Measurements from ENCODE around the gene GMPPB.
"Not testable (repeated sequence)": the region's sequence is repeated elsewhere in the genome, so short reads cannot be mapped to it uniquely, and the experiment has no call there.

The GMPPB gene

DNA sequence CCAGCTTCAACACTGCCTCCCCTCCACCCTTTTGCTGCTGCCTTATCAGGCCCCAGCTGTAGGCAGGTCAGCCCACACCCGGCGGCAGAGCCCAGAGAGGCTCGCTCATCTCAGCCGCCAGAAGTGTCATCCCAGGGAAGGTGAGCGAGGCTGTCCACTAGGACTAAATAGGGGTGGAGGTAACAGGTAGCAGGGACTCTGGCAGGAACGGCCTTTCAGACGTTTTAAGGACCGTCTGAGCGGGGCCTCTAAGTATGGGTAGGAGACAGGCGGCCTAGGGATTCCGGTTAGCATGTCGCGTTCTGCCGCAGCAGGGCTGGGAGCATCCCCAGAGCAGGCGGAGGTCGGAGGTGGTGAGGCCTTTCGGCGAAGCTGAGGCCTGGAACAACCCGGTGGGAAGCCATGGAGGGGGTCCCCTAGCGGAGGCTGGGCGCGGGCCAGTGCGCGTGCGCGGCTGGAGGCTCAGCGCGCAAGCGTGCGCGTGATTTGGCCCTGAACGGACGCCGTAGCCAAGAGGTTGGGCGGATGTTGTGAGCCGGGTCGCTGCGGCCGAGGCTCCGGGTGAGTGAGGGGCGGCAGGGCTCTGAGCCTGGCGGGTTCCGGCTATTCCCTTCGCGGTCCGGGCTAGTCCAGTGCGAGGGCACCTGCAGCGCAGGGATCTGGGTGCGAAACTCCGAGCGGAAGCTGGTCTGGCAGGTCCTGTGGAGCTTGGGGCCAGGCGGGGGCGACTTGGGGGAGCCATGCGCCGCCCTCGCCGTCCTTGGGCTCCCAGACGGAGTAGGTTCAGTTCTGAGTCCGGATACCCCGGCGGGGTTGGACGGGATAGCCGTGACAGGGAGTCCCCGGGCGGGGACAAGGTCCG lies 34.5 kb downstream of the GMPPB start, which contains the start of the genes MST1 and RNF123:
TSS of gene MST1 (minus strand) at position 429 of the 862 bp plus-strand sequence. CDS start 783 bp downstream, outside the sequence.
TSS of gene RNF123 (plus strand) at position 512 of the 862 bp plus-strand sequence. CDS start 1,609 bp downstream, outside the sequence.
- peak; percentile 94 to 97 (median 96) for DNase-seq

DNA sequence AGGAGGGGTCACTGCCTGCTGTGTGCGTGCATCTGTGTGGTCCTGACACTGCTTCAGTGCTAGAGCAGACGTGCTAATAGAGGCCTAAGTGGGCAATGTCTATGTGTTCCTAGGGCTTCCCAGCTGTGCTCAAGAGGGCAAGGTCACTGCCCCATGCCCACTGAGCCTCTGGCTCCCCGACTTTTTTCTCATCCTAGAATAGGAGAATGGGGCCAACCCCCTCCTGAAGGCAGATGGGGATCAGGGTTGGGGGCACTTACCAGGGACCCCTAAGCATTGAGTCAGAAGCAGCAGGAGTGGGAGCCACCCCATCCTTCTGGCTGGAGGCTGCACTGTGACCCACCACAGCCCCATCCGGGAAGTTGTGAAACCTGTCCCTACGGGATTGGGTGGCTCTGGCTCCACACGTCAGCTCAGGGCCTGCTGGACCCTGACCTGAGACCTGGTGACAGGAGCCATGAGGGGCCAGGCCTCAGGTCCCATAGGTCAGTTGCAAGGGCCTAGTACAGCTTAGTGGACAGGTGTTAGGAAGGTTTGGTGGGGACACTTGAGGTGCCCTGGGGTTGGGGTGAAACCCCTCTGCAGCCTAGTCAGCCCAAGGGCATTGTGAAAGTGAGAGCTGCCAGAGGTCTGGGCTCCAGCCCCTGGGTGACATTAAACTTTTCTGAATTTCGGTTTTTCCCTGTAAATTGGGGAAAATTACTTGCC lies 35.3 kb downstream of the GMPPB start:
- not testable (repeated sequence) for DNase-seq

DNA sequence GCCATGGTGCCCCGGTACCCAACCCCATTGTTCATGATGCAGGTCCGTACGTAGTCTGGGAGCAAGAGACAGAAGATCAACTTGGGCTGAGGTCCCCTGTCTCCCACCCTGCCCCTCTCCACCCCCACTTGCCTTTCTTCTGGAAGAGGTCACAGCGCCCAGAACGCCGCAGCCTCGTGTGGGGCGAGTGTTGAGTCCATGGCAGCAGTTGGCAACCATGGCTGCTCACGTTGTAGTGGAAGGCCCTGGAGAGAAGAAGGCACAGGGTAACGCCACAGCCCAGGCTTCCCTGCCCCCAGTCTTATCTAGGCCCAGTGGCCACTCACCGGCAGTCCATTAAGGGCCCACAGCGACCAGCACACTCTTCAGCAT lies 36.3 kb downstream of the GMPPB start:
- DNase-seq: not testable (repeated sequence)

DNA sequence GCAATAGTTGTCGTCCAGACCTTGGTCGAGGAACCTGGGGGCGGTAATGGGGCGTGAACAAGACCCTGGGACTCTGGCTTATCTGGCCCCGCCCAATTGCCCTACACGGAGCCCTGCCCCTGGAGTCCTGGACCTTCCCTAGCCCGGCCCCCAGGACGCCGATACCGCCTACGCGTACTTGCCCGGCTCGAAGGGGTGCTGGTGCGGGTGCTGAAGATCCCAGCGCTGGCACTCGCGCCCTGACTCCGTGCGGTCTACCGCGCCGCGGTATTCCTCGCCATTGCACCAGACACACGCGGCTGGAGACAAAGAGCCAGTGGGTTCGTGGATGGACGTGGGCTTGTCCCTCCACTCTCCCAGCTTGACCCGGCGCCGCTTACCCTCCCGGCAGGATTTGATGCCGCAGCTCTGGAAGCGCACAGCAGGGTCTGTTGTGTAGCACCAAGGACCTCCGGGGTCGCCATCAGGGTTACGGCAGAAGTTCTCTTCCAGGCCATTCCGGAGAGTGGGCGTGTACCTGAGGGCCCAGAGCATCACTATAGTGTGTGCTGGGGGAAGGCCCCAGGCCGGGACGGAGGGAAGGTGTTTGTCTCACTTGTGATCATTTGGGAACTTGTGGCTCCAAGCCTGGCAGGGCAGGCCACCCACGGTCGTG lies 36.9 kb downstream of the GMPPB start:
- peak; percentile 64 to 80 (median 64) for DNase-seq

DNA sequence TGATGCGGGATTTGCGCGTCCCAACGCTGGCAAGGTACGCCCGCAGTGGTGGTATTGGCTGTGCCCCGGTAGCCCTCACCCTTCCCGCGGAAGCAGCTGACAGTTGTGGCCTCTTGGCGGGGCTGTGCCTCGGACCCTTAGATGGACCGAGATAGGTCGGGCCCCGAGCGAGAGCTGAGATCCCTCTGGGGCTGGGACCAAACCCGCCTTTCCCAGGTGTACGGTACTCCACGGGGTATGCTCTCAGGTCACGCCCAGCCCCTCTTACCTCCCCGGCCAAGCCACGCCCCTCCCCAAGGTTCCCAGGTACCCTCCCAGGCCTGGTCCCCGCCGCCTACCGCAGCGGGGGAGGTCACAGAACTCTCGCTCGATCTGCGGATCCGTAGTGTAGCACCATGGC lies 37.4 kb downstream of the GMPPB start:
- not testable (repeated sequence) for DNase-seq

DNA sequence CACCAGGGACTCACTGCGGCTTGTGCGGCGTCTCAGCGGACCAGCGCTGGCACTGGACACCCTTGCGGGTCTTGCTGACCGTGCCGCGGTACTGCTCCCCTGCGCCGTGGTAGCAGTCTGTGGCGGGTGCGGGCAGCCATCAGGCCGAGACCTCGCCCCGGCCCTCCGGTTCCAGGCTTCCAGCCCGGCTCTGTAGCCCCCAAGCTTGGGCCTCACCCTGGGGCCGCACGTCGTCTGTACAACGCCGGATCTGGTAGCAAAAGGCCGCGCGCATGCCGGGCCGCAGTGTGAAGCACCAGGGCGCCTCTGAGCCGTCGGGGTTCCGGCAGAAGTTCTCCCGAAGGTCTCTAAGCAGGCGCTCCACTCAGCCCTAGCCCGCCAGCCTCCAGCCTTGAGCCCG lies 37.9 kb downstream of the GMPPB start:
- DNase-seq: not testable (repeated sequence)

DNA sequence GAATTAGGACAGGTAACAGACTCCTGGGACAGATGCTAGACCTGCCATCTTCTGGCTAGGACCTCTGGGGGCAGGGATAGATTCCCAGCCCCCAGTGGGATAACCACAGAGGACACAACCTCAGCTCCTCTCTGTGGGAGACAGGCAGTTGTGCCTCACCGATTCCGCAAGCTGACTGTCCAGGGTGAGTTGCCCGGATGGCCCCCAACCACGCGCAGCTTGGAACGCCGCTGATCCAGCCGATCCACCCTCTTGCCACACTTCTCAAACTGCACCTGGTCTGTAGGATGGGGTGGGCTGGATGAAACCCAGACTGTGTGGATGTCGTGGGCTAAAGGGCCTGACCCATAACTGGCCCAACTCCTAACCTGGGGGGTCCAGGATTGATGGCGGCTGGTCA lies 38.6 kb downstream of the GMPPB start:
- DNase-seq: not testable (repeated sequence)

DNA sequence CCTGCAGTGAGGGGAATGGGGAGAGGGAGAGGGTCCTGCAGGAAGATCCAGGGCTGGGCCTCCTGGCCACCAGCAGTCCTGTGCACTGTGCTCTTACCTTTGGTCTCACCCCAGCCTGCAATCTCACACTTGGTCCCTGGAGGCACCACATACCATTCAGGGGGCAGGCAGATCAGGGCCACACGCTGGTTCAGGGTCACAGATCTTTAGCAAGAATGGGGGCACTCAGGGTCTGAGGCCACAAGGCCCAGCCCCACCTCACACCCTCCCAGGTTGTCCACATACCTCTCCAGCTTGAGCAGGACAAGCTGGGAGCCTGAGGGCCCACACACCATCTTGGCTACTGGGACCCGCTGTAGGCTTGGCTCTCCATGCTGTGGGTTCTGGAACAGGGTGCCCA lies 39.3 kb downstream of the GMPPB start:
- DNase-seq: not testable (repeated sequence)

DNA sequence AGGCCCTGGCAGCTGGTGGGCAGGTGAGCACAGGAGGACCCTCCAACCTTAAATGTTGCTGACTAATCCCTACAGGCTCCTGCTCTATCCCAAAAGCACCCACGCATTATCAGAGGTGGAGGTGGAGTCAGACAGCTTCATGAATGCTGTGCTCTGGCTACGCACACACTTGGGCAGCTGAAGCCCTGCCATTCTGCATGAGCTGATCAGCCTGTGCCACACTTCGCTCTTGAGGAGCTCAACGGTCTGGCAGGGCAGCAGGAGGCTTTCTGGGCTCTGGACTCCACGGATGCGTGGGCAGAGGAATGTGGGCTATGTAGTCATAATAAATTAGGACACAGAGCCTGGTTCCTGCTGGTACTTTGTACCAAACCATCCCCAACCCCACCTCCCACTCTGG lies 40.6 kb downstream of the GMPPB start:
- DNase-seq: no peak

DNA sequence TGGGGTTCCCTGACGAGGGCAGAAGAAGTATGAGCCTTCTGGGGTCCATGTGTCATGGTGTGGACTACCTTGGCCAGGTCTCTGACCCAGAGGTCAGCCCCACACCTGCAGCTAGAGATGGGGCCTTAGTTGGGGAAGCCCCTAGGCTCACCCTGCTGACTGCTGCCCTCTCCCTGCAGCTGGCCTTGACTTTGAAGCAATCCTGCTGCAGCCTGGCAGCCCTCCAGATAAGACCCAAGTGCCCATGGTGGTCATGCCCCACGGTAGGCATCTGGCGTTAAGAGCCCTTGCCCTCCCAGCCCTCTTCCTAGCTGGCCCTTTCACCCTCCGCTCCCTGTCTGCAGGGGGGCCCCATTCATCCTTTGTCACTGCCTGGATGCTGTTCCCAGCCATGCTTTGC lies 42.2 kb downstream of the GMPPB start:
- no peak for DNase-seq

DNA sequence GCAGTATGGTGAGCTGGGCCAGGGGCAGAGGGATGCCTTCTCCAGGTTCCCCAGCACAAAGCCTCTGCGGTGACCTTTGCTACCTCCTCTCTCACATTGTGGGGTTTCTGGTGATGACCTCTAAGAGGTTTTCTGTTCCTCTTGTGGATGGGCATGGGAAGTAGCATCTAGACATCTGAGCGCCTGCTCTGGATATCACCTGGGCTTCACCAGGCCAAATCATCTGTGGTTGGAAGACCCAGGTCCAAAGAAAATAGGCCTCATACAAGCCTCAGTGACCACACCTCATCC lies 42.6 kb downstream of the GMPPB start:
- DNase-seq: no peak

DNA sequence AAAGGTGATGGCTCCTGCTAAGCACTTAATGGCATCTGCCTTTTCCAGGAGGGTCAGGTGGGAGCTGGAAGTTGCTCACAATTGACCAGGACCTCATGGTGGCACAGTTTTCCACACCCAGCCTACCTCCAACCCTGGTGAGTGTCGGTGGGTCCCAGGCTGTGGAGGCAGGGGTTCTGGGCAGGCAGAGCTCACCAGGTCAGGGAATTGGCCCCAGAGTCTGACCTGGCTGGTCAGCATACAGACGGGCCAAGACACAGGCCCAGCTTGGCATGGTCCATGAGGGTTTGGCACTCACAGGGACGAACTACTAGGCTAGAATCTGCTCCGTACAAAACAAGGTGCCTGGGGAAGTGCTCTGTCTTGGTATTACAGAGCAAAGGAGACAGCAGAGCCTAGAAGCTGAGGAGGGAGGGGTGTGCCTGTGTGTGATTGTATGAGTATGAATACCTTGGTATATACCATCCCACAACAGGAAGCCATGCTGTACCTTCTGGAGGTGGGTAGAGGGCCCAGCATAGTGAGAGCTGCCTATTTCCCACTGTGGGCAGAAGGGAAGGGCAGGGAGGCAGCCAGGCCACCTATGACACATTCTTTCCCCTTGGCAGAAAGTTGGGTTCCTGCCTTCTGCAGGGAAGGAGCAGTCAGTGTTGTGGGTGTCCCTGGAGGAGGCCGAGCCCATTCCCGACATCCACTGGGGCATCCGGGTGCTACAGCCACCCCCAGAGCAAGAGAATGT lies 43.1 kb downstream of the GMPPB start:
- no peak for DNase-seq

DNA sequence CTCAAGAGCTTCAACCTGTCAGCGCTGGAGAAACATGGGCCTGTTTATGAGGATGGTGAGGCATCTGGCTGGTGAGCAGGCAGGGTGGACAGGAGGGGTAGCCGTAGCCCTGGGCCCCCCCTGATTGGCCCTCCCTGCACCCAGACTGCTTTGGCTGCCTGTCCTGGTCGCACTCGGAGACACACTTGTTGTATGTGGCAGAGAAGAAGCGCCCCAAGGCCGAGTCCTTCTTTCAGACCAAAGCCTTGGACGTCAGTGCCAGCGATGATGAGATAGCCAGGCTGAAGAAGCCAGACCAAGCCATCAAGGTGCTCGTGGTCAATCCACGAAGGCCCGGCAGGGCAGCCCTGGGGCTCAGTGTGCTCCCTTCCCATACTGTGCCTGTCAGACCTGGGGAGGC lies 47.8 kb downstream of the GMPPB start:
- DNase-seq: no peak

DNA sequence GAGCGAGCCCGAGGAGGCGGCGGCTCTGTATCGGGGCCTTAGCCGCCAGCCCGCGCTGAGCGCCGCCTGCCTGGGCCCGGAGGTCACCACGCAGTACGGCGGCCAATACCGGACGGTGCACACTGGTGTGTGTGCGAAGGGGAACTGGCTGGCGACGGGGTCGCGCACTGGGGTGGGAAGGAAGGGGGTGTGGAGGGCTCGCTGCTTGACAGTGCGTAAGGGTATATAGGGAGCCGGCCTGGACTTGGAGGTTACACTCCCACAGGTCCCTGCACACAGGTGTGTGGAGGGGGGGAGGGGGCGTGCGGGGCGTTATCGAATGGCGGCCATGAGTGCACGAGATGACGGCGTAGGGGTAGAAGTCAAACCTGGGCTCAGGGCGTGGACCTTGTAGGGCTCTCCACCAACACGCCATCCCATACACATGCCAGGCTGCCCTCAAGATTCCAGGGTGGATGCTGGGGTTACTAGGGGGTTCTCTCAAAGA lies 49.2 kb downstream of the GMPPB start:
- DNase-seq: no peak

DNA sequence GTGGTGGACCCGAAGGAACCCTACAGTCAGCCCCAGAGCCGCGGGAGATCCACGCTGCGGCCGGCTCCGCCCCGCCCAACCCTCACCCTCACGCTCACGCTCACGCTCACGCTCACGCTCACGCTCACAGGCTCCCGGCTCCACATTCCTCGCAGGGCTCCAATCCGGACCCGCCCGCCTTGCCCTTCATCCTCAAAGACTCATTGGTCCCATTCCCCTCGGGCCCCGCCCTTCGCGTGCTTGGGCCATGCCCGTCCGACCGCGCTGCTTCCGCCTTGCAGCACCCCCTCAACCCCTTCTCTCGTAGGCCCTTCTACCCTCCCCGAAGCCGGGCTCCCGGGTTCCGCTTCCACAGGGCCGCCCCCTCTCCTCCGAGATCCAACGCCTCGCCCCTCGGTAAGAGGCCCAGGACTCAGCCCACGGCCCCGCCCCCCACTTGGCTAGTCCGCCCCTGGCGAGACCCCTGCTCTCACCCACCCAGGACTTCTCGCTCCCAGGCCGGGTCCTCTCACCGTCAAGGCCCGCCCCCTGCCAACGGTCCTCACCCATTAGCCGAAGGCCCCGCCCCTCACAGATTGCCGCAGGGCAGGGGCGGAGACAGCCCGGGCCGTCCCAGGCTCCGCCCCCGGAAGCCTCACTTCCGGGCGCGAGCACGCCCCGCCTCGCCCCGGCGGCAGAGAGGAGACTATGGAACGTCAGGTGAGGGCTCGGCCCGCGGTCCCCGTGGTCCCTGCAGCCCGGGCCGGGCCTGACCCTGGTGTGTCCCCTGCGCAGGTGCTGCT lies 49.8 kb downstream of the GMPPB start, which contains the start of gene APEH:
TSS of gene APEH (plus strand) at position 637 of the 782 bp plus-strand sequence. CDS start at position 688, 51 bp downstream.
- peak; percentile 96 to 99 (median 98) for DNase-seq

DNA sequence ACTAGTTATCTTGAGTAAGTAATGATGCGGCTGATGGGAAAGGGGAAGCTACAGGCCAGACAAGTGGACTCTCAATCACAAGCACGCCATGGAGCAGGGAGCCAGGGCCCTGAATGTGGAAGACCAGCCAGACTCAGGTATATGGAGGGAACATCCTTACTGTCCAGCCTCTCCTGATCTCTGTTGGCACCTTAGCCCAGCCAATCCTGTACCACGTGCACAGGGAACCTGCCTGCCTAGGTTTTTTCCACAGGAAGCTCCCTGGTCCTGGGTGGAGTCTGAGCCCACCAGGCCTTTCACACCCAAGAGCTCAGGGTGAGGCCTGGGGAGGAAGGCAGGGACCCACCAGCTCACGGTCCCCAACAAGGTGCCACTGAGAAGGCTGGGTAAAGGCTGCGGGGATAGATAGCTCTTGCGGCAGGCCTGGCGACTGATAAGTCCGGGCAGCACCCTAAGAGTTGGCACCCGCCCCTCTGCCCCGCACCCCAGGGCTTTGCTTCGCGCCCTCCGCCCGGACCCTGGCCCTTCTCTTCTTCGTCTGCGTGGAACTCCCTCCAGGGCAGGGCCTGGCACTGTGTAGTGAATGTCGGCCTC lies 50.5 kb downstream of the GMPPB start:
- peak in 2 of 3 donors; percentile 32 to 48 for DNase-seq

DNA sequence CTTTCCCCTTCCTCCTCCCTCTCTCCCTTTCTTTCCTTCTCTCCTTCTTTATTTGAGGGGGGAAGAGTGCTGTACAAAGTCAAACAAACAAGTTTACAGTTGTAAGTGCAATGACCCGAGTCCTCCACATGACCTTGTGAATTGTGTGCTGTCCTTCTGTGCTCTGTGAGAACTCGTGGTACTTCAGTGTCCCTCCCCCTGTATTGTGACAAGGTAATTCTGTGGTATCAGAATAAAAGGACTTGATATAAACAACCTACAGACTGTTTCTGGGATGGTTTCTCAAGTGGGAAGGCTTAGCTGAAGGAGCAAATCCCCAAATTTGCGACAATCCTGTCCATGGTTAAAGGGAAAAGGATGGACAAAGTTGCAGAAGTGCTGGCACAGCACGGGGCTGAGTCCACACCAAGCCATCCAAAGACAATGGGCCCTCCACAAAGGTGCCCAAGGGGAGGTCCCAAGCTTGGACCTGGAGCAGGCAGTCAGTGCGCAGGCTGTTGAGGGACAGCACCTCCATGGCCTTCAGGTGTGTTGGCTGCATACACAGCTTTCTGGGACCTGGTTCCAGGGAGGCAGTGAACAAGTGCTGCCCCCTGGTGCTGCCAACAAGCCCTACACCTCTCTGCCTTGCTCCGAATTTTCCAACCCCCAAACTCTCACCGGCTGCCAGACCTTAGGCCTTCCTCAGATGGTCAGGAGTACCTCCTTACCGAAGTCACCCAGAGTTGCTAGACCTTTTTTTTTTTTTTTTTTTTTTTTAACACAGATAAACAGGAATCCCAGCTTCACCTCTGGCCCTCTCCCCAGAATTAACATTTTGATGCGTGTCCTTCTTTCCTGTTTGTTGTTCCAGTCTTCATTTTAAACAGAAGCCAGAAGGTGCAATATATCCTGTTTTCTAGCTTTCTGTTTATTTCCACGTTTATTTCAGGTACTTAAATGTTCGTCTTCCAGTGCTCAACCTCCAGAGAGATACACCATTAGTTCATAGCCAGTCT lies 52.2 kb downstream of the GMPPB start:
- DNase-seq: peak; percentile 55 to 71 (median 62)

DNA sequence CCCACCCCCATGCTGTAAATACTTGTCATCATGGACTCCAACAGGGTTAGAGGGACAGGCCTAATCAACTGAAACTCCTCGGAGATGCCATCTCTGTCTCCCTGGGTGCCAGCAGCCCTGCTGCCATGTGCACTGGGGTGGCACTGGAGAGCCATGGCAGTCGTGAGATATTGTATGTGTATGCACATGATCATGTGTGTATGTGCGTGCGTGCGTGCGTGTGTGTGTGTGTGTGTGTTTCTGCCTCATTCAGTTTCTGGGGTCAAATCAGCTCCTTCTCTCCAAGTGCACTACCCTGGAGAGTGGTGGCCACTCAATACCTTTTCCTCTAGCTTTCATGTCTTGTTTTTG lies 52.8 kb downstream of the GMPPB start:
- no peak for DNase-seq

Measured in suppressor macrophage treated with lipopolysaccharide for 1 hour (primary cell).